AG09319 (cell line): ENCODE results near the gene GTF3C5.
"Not testable (repeated sequence)": the region's sequence is repeated elsewhere in the genome, so short reads cannot be mapped to it uniquely, and the experiment has no call there.

Experiments used
- DNase-seq: peaks from one replicate; pipeline ENCODE4 v3.0.0-alpha.2; 2010; ENCODE audit warnings: low read depth; ENCODE audit errors: extremely low read depth
- CTCF ChIP-seq: IDR thresholded peaks from 2 replicates; pipeline ENCODE4 v1.5.1; 2011; ENCODE audit warnings: low read depth, mild to moderate bottlenecking, inconsistent platforms, low read length, moderate library complexity

Gene GTF3C5

GRCh38 chr9:133035669-133036068 lies 4.9 kb downstream of the GTF3C5 start:
- TF ChIP-seq CTCF, result no peak
- no peak for DNase-seq

GRCh38 chr9:133037775-133038515 lies 7.1 kb downstream of the GTF3C5 start:
- TF ChIP-seq CTCF, result no peak
- no peak for DNase-seq

- TF ChIP-seq CTCF, result peak; percentile 54
- DNase-seq, result not testable (repeated sequence)
Observed at GRCh38 chr9:133040892-133041479, 10.2 kb downstream of the GTF3C5 start.

GRCh38 chr9:133041958-133042357 lies 11.2 kb downstream of the GTF3C5 start:
- no peak for DNase-seq
- TF ChIP-seq CTCF, result no peak

GRCh38 chr9:133042676-133043075 lies 11.9 kb downstream of the GTF3C5 start:
- TF ChIP-seq CTCF, result no peak
- no peak for DNase-seq

GRCh38 chr9:133043449-133044035 lies 12.7 kb downstream of the GTF3C5 start:
- no peak for DNase-seq
- no peak for TF ChIP-seq CTCF

- DNase-seq, result no peak
- TF ChIP-seq CTCF, result no peak
Observed at GRCh38 chr9:133044125-133044524, 13.3 kb downstream of the GTF3C5 start.
